GM21786 (cell line): ENCODE results near the gene SOCS1.

Source experiments
- ATAC-seq: cut with Tn5 transposase; IDR thresholded peaks from one replicate; pipeline ENCODE4 v1.9.1; 2021; ENCODE audit not compliant: unreplicated experiment

Gene SOCS1

DNA sequence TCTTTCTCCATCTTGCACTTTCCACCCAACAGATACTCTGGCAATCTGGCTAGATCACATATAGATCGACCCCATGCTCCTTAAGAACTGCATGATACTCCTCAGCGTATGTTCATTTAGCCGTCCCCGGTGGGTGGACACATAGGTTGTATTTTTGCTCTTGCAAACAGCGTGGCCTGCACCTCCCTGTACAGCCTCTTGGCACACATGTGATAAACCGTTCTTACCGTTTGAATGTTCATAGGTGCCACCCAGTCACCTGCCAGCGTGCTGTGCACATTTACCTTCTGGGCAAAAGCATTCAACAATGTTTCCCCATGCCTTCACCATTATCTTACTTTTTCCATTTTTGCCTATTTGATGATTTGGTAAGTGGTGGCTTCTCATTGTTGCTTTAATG lies 6.9 kb upstream of the SOCS1 start:
- no peak for ATAC-seq

DNA sequence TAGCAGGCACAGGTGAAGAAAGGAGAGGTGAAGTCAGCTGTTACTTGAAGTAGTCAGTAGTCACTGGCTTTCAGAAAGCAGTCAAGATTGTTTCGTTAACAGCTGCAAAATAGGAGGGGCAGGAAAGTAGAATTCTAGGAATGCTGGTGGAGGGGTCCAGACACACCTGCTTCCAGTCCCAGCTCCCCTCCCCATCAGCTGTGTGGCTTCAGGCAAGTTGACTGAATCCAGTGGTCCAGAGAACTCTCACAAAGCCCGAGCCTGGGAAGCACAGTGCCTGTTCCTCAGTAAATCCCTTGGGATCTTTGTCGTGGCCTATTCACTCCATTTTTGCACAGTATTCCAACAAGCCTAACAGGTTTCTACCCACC lies 4.6 kb upstream of the SOCS1 start:
- no peak for ATAC-seq

DNA sequence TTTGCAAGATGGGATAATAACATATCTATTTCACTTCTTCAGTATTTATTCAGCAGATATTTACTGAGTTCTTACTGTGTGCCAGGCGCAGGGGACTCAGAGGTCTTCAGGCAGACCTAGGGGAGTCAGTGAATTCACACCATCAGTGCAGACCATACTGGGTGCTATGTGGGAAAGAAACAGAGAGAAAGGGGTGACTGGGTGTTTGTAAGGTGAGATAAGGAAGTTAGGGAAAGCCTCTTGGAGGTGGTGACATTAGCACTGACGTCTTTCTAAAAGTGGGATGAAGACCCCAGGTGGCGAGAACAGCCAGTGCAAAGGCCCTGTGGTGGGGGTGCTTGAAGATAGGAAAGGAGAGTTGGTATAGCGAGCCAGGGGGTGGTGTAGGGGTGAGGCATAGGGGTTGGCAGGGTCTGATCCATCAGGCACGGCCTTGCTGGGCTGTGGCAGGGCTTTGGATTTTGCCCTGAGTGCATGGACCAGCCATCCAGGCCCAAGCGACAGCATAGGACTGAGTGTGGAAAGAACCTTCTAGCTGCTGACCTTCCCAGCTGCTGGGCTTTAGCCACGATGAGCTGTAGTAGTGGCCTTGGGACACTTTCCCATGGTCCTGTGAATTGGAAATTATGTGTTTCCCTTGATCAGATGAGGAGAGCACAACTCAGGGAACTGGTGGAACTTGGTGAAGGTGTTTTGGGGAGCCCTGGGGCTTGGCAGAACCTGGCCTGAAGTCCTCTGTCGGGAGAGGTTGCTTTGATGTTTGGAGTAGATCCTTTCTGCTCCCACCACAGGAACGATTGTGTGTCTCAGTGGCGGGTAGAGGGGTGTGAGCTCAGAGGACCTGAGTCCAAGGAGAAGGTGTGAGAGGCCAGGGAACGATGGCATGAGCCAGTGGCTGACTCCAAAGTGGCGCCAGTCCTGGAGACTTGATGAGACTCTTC lies 3.9 kb upstream of the SOCS1 start:
- ATAC-seq = no peak

DNA sequence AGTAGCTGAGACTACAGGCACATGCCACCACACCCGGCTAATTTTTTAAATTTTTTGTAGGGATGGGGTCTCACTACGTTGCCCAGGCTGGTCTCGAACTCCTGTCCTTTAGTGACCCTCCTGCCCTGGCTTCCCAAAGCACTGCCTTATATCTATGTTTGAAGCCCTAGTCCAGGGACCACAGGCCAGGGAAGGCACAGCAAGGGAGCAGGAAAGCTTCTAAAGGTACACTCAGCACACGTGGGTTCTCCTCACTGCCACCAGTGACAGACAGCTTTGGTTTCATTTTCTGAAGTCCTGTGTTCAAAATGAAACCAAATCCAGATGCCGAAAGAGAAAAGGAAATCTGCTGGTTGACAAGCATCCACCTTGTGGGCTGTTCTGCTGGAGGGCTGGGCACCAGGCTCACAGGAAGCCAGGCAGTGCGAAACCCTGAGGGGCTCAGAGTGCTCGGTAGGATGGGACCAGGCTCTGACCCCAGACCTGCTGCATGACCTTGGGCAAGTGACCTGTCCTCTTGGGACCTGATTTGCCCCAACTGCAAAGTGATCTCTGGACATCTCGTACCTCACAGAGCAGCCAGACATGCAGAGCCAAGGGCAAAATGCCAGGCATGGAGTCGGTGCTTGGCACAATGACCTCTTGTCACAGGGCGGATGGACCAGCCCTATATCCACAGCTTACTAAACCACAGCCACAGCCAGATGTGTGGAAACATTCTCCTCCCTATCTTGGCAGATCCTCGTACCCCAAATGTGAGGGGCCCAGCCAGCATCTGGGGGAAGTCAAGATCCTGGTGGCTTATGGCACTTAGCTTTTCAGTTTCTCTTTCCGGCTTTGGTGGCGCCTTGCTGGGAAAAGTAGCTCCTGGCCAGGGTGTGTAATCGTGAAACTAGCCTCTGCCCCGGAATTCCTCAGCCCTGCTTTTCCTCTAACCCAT lies 2.8 kb upstream of the SOCS1 start:
- no peak for ATAC-seq

DNA sequence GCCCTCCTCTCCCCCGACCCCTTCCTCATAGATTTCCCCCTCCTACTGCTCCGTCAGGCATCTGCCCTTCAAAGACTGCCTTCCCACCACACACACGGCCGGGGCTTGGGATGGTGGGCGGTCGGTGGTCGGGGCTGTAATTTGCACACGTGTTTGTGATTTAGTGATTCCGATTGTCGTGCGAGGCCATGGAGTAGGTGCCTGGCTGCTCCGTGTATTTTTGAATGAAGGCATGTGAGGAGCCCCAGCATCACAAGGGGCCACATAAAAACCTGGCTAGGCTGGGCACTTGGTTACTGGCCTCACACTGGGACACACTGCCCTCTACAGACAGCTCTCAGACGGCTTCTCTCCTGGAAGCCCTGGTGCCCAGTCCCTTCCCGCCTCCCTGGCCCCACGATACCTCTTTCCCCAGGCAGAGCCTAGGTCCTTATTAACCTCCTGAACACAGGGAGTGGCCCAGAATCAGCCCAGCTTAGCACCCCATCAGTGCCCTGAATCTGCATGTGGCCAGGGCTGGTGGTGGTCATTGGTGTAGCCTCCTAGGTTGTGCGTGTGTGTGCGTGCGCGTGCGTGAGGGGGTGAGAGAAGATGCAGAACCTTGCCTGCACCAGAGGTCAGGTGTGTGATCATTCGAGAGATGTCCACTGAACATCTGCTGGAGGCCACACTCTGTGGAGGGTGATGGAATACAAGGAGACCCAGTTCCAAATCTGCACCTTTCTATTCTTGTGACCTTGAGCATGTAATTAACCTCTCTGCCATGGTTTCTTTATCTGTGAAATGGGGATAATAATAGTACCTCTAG lies 1.3 kb upstream of the SOCS1 start:
- no peak for ATAC-seq

DNA sequence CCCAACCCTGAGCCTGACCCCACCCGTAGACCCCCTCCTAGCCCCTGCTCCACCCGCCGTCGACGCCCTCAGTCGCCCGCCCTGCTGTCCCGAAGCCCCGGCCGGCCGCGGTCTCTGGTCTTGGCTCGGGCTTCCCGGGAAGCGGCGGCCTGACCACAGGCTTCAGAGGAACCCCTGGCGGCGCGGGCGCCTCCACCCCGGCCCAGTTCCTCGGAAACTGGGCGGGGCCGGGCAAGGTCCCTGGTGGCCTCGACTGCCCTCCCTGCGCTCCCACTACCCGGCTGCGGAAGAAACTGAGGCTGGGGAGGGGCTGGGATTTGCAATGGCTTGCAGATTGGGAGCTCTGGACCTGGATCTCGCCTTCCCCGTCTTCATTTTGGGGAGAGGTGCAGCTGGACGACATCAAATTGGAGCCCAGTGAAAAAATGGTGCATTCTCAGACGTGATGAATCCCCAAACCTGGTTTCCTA lies 692 bp upstream of the SOCS1 start:
- no peak for ATAC-seq

DNA sequence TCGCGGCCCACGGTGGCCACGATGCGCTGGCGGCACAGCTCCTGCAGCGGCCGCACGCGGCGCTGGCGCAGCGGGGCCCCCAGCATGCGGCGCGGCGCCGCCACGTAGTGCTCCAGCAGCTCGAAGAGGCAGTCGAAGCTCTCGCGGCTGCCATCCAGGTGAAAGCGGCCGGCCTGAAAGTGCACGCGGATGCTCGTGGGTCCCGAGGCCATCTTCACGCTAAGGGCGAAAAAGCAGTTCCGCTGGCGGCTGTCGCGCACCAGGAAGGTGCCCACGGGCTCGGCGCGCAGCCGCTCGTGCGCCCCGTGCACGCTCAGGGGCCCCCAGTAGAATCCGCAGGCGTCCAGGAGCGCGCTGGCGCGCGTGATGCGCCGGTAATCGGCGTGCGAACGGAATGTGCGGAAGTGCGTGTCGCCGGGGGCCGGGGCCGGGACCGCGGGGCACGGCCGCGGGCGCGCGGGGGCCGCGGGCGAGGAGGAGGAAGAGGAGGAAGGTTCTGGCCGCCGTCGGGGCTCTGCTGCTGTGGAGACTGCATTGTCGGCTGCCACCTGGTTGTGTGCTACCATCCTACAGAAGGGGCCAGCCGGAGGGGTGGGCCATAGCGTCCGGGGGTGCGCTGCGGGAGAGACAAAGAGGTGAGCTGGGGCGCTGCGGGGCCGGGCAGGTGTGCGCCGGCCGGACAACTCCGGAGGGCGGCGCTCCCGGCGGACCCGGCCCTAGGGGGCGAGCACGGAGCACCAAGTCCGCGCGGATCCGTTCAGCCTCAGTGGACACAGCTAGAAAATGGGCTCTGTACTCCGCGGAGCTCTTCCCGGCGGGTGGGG lies 879 bp downstream of the SOCS1 start:
- no peak for ATAC-seq

DNA sequence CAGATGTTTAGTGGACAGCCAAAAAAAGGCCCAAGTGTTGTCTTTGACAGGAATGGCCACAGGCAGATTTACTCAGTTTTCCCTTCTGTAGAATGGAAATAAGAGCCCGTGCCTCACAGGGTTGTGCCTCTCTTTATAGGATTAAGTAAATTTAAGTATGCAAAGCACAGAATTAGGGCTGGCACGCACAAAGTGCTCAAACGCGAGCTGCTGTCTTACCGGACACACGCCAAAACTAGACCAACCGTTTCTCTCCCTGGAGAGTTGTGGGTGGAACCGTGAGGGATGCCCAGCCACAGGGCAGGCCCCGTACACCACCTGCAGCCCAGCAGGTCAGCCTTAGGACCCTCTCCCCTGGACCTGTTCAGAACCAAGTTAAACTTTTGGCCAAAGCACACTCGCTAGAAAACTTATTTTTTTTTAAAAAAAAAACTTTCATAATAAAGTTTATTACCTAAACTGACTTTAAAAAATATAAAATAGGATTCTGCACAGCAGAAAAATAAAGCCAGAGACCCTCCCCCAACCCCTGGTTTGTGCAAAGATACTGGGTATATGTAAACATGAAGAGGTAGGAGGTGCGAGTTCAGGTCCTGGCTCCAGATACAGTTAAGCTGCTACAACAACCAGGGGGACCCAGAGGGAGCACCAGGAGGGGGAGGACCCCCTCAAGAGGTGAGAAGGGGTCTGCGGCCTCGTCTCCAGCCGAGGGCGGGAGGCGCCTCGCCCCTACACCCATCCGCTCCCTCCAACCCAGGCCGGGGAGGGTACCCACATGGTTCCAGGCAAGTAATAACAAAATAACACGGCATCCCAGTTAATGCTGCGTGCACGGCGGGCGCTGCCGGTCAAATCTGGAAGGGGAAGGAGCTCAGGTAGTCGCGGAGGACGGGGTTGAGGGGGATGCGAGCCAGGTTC lies 1.8 kb downstream of the SOCS1 start:
- no peak for ATAC-seq

DNA sequence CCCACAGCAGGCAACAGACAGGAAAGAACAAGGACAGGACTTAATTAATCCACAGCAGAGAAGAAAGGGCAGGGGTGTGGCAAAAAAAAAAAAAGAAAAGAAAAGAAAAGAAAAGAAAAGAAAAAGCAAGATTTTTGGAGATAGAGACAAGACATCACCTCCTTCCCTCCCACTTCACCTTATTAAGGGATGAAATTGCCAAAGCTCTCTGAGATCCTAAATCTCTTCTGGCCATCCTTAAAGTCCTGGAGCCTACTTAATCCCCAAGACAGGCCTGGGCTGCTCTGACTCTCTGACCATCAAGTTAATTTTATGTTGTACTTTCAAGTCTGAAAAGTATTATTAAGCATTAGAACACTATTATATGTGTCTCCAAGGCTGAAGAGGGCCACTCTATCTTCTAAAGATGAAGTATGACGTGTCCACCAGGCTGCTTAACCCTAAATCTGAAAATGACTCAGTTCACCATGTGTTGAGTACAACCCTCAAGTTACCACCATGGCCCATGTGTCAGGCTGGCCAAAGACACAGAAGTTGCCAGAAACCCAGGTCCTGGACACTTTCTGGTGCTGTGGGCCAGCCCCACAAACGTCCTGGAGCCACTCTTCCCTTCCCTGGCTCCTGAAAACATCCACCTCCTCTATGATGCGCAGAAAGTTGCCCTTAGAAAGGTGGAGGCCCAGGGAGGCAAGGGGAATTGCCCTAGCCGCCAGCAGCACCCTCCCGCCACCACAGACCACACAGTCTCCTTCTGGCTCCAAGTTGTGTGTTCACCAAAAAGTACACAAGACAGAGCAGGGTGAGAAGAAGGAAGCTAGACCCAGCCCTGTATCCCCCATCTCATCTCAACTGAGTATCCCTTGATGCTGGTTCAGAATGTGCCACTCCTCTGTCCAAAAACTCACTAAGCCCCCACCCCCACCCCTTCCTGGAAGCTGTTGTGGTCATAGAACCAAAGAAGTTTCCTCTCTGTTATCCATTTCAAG lies 2.7 kb downstream of the SOCS1 start:
- no peak for ATAC-seq

DNA sequence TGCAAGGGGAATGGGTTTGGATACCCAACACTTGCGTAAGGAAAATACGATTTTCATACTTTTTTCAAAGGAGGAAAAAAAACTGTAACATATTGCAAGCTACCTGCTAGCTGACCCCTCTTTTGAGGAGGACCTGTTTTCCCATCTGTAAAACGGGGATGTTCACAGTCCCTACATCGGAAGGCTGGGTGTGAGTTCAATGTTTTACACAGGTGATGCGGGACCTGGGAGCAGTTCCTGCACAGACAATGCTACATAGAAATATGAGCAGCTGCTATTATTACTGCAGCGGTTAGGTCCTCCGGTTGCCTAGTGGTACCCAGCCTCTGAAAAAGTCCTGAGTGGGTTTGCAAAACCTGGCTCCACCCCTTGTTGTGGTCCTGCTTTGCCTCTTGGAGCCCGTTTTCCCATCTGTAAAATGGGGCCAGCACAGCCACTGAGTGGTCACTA lies 3.5 kb downstream of the SOCS1 start:
- ATAC-seq = no peak

DNA sequence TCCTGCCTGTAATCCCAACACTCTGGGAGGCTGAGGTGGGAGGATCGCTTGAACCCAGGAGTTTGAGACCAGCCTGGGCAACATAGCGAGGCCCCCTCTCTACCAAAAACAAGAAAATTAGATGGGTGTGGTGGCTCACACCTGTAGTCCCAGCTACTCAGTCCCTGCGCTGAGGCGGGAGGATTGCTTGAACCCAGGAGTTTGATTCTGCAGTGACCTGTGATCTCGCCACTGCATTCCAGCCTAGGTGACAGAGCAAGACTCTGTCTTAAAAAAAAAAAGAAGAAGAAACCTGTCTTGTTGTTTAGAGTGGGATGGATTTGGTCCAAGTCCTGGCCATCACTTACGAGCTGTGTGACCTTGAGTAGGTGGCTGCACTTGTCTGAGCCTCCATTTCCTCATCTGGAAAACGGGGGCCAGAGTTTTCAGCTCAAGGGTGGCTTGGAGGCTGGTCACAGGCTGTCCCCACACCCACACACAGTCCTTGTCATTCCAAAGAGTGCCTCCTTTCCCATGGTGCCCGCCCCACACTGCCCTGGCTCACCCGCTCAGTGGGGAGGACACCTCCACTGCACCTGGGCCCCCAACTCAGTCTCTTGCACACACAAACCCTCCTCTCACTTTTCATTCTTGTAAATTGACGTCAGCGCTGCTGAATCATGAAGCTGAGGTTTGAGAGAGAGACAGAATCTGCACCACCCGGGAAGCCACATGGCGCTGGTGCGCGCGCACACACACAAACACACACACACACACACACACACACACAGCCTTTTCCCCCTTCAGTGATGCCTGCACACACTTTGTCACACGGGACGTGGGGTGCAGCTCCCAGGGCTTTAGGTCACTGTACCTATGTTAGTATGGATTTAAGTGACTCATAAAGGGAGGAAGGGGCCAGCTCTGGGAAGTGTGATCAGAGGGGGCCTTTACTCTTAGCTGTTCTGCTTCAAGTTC lies 4.2 kb downstream of the SOCS1 start:
- ATAC-seq = no peak

DNA sequence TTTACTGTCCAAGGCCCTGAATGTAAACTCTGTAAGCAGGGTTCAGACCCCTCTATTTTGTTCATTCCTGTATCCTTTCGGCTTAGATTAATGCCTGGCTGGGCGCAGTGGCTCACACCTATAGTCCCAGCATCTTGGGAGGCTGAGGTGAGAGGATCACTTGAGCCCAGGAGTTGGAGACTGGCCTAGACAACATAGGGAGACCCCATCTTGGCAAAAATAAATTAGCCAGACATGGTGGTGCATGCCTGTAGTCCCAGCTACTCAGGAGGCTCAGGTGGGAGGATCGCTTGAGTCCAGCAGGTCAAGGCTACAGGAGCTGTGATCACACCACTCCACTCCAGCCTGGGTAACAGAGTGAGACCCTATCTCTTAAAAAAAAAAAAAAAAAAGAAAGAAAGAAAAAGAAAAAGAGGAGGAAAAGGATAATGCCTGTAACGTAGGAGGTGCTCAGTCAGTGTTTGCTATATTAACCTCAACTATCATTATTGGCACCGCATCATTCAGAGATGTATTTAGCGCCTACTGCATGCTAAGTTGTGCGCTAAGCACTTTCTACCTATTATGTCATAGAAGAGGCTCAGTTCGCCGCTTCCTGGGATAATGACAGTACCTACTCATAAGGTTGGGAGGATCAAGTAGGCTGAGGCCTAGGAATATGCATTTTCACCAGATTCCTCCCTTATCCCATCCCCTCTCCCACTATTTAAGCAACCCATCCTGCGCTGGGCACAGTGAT lies 5.0 kb downstream of the SOCS1 start:
- no peak for ATAC-seq

DNA sequence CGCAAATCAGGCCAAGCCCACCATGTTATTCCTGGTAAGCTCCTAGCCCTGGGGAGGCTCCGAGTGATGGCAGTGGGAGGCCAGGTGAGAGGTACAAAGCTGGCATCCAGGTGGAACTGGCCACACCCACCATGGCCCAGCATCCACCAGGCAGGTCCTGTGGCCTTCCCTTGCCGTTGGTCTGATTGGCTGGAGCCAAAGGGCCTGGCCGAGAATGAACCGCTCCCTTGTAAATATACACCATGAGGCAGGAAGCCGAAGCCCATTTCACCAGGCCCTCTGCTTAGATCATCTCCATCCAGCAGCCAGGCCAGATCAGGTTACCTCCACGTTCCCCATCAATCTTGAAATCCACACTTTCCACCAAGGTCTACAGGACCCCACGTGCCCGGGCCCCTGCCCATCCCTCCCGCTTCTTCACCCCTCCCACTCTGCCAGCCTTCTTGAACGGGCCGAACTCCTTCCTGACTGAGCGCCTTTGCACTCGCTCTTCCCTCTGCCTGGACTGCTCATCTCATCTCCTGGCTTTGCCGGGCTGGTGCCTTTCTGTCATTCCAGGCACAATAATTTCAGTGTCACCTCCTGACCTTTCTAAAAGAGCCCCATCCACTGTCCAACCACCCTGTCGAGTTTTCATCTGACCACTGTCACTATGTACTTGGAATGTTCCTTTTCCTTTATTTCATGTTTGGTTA lies 5.8 kb downstream of the SOCS1 start:
- ATAC-seq = no peak

DNA sequence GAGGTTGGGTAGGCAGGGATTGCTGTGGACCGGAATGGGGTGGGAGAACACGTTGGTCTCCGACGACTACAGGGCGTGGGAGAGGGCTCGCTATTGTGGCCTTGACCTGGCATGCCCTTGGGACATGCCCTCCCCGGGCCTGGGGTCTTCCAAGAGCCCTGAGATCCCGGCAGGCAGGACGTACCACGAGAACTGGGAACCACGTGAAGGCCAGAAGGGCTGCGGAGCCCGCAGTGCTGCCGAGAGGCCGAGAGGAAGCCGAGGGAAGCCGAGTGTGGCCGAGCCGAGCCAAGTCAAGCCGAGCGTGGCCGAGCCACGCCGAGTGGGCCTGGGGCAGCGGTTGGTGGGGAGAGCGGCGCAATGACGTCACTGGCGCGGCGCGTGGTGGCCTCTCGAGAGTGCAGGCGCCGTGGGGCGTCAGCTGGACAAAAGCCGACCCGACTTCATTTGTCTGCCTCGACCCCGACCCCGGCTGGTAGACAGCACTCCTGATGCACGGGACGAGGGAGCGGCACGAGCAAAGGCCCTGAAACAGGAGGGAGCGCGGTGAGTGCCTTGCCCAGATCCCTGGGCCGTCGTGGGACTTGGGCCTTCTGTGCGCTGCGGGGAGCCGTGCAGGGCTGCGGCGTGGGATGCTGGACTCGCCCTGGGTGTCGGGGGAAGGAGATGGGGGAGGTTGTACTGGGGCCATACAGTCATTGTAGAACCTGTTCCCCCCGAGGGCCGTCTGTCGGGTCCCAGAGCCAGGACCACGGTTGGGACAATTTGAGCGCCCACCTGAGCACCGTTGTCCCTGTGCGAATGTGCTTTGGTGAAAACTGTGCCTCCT lies 6.6 kb downstream of the SOCS1 start:
- no peak for ATAC-seq
